GM10266 (cell line): ENCODE data around the gene BRD1.

Experiments used
- DNase-seq: peaks from one replicate; pipeline ENCODE4 v3.0.0; 2012; ENCODE audit errors: extremely low spot score
- CTCF ChIP-seq: IDR thresholded peaks from 2 replicates; pipeline ENCODE4 v1.5.1; 2012; ENCODE audit warnings: mild to moderate bottlenecking, low read depth; ENCODE audit not compliant: control insufficient read depth, insufficient read depth; ENCODE audit errors: missing control alignments

The BRD1 gene

GRCh38 chr22:49747130-49747529 lies 80.5 kb downstream of the BRD1 start:
- TF ChIP-seq CTCF = no peak
- no peak for DNase-seq

GRCh38 chr22:49746065-49746464 lies 81.6 kb downstream of the BRD1 start:
- no peak for TF ChIP-seq CTCF
- no peak for DNase-seq

- no peak for TF ChIP-seq CTCF
- DNase-seq = no peak
These were observed 87.4 kb downstream of the BRD1 start for GRCh38 chr22:49740242-49740641.

GRCh38 chr22:49739138-49739537 lies 88.5 kb downstream of the BRD1 start:
- DNase-seq = no peak
- TF ChIP-seq CTCF = no peak

GRCh38 chr22:49738566-49738965 lies 89.1 kb downstream of the BRD1 start:
- no peak for DNase-seq
- no peak for TF ChIP-seq CTCF

GRCh38 chr22:49738006-49738405 lies 89.7 kb downstream of the BRD1 start:
- TF ChIP-seq CTCF = no peak
- DNase-seq = no peak

GRCh38 chr22:49737101-49737551 lies 90.5 kb downstream of the BRD1 start:
- DNase-seq = no peak
- no peak for TF ChIP-seq CTCF
